Liver (tissue), 9 donors: ENCODE results near the gene SLC35B4. TPM values are rescaled to one million over a fixed set of nuclear protein-coding genes. Genes with fewer than 3 reads are reported as not detected.

Source experiments
- DNase-seq: peaks from one replicate; pipeline ENCODE4 v3.0.0-alpha.2; 2017; ENCODE audit warnings: low spot score
- H3K27ac ChIP-seq, 2 donors: one replicate each; pipeline ENCODE4 v1.7.0; 2013; ENCODE audit warnings: inconsistent platforms in 2 of 2, low read length in 2 of 2, control low read depth in 1 of 2, low read depth in 1 of 2, mild to moderate bottlenecking in 1 of 2
- H3K27me3 ChIP-seq, 4 donors: one replicate each; pipeline versions ENCODE4 v1.6.1 to v1.7.0; 2013; ENCODE audit warnings: low read length in 3 of 4, inconsistent platforms in 1 of 4, mild to moderate bottlenecking in 1 of 4, moderate library complexity in 1 of 4; ENCODE audit not compliant: control insufficient read depth in 4 of 4, insufficient read depth in 4 of 4
- H3K36me3 ChIP-seq, 4 donors: one replicate each; pipeline versions ENCODE4 v1.6.1 to v1.7.0; 2013; ENCODE audit warnings: low read length in 3 of 4, mild to moderate bottlenecking in 3 of 4, low read depth in 1 of 4, moderate library complexity in 1 of 4; ENCODE audit not compliant: control insufficient read depth in 4 of 4, insufficient read depth in 3 of 4
- H3K4me1 ChIP-seq, 4 donors: one replicate each; pipeline versions ENCODE4 v1.6.1 to v1.7.0; 2013; ENCODE audit warnings: low read length in 3 of 4, mild to moderate bottlenecking in 3 of 4, moderate library complexity in 1 of 4; ENCODE audit not compliant: control insufficient read depth in 4 of 4, insufficient read depth in 4 of 4
- H3K4me3 ChIP-seq, 3 donors: one replicate each; pipeline versions ENCODE4 v1.6.1 to v1.7.0; 2013; ENCODE audit warnings: low read length in 3 of 3, control low read depth in 1 of 3, low read depth in 1 of 3, mild to moderate bottlenecking in 1 of 3
- H3K9ac ChIP-seq, 2 donors: one replicate each; pipeline ENCODE4 v1.7.0; 2013; ENCODE audit warnings: low read length in 2 of 2, mild to moderate bottlenecking in 2 of 2, moderate library complexity in 2 of 2, control low read depth in 1 of 2, low read depth in 1 of 2
- H3K9me3 ChIP-seq, 4 donors: one replicate each; pipeline versions ENCODE4 v1.6.1 to v1.7.0; 2013; ENCODE audit warnings: low read length in 3 of 4; ENCODE audit not compliant: control insufficient read depth in 4 of 4
- ATF3 ChIP-seq: IDR thresholded peaks from 2 replicates; pipeline ENCODE4 v1.6.1; 2016; ENCODE audit warnings: antibody characterized with exemption
- CTCF ChIP-seq: fragments of 150-350 bp; IDR thresholded peaks from 2 replicates; pipeline ENCODE4 v1.5.1; 2017; ENCODE audit warnings: improper control_type of control experiment, low read depth, low read length; ENCODE audit not compliant: missing input control
- EGR1 ChIP-seq, 2 donors: IDR thresholded peaks; 2 replicates each; pipeline ENCODE4 v1.6.1; 2016 to 2018; ENCODE audit warnings: antibody characterized with exemption in 2 of 2, low read depth in 2 of 2
- FOXA1 ChIP-seq: IDR thresholded peaks from 2 replicates; pipeline ENCODE4 v1.6.1; 2016; ENCODE audit warnings: antibody characterized with exemption
- FOXA2 ChIP-seq: IDR thresholded peaks from 2 replicates; pipeline ENCODE4 v1.6.1; 2016; ENCODE audit warnings: antibody characterized with exemption
- GABPA ChIP-seq, 2 donors: IDR thresholded peaks in 1 of 2; conservative IDR thresholded peaks in 1 of 2; 2 replicates each; pipeline ENCODE4 v1.6.1; 2016; ENCODE audit warnings: antibody characterized with exemption in 2 of 2, mild to moderate bottlenecking in 1 of 2, moderate library complexity in 1 of 2
- HNF4A ChIP-seq, 2 donors: conservative IDR thresholded peaks; 2 replicates each; pipeline ENCODE4 v1.6.1; 2016; ENCODE audit warnings: antibody characterized with exemption in 2 of 2, mild to moderate bottlenecking in 2 of 2
- JUND ChIP-seq, 2 donors: IDR thresholded peaks; 2 replicates each; pipeline ENCODE4 v1.6.1; 2016; ENCODE audit warnings: antibody characterized with exemption in 2 of 2
- MAX ChIP-seq: IDR thresholded peaks from 2 replicates; pipeline ENCODE4 v1.6.1; 2016; ENCODE audit warnings: antibody characterized with exemption
- NR2F2 ChIP-seq: IDR thresholded peaks from 2 replicates; pipeline ENCODE4 v1.6.1; 2016; ENCODE audit warnings: antibody characterized with exemption
- RAD21 ChIP-seq, 2 donors: IDR thresholded peaks; 2 replicates each; pipeline ENCODE4 v1.6.1; 2016; ENCODE audit warnings: antibody characterized with exemption in 2 of 2, mild to moderate bottlenecking in 2 of 2
- REST ChIP-seq: IDR thresholded peaks from 2 replicates; pipeline ENCODE4 v1.6.1; 2016; ENCODE audit warnings: antibody characterized with exemption, mild to moderate bottlenecking
- RXRA ChIP-seq, 2 donors: IDR thresholded peaks; 2 replicates each; pipeline ENCODE4 v1.6.1; 2017 to 2018; ENCODE audit warnings: antibody characterized with exemption in 2 of 2, mild to moderate bottlenecking in 1 of 2
- SP1 ChIP-seq: IDR thresholded peaks from 2 replicates; pipeline ENCODE4 v1.6.1; 2018; ENCODE audit warnings: antibody characterized with exemption, mild to moderate bottlenecking
- YY1 ChIP-seq: IDR thresholded peaks from 2 replicates; pipeline ENCODE4 v1.6.1; 2016; ENCODE audit warnings: antibody characterized with exemption, mild to moderate bottlenecking
- WGBS: extraction: QIAGEN DNeasy Blood & Tissue Kit; methylation state at CpG from one replicate; pipeline ENCODE4 v1.1.7; 2013; 5-methylcytosine and 5-hydroxymethylcytosine counted together
- polyA plus RNA-seq, 2 donors: library from polyadenylated mRNA; stranded (reverse) in 1 of 2; unstranded in 1 of 2; fragments of 200-250 nt in 1 of 2; fragments of >200 nt in 1 of 2; fragmentation: Nextera tagmentation in 1 of 2; extraction: Ambion mirVana in 1 of 2; gene quantifications; one replicate each; pipeline versions ENCODE4 v1.2.1 to v1.2.3, GENCODE V29; 2013 to 2015
- total RNA-seq, 2 donors: library from RNA; depleted of rRNA; stranded (reverse); fragments of >200 nt; gene quantifications; one replicate each; pipeline ENCODE4 v1.2.3, GENCODE V29; 2014
- TF ChIP-seq, protein P1 (sequence below): IDR thresholded peaks from 2 replicates; pipeline ENCODE4 v1.6.1; 2016; ENCODE audit warnings: antibody characterized with exemption
- donor health status: healthy.
- donor health status: healthy.
- donor health status: healthy.
- donor health status: healthy.
- donor health status: healthy.

Gene SLC35B4
- total and polyA plus RNA-seq, 4 donors = 5.7 to 17.7 (median 8.9) TPM

- TF ChIP-seq, protein P1, sequence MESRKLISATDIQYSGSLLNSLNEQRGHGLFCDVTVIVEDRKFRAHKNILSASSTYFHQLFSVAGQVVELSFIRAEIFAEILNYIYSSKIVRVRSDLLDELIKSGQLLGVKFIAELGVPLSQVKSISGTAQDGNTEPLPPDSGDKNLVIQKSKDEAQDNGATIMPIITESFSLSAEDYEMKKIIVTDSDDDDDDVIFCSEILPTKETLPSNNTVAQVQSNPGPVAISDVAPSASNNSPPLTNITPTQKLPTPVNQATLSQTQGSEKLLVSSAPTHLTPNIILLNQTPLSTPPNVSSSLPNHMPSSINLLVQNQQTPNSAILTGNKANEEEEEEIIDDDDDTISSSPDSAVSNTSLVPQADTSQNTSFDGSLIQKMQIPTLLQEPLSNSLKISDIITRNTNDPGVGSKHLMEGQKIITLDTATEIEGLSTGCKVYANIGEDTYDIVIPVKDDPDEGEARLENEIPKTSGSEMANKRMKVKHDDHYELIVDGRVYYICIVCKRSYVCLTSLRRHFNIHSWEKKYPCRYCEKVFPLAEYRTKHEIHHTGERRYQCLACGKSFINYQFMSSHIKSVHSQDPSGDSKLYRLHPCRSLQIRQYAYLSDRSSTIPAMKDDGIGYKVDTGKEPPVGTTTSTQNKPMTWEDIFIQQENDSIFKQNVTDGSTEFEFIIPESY = no peak
Measured at GRCh38 chr7:134279336-134279735, 37.4 kb downstream of the SLC35B4 start (continued).

GRCh38 chr7:134278502-134279153, 38.1 kb downstream of the SLC35B4 start:
- no peaks in the 10 kb centered on the region for H3K36me3 ChIP-seq
- peak overlapping the region; percentile 1 to 55 for H3K27ac ChIP-seq
- TF ChIP-seq NR2F2 (no peak), CTCF (no peak), GABPA (IDR thresholded peaks at IDR 0.05 in 1 of 2, conservative IDR thresholded peaks at IDR 0.05 in 1 of 2) (no peak), SP1 (peak; percentile 49), ATF3 (peak; percentile 20), REST (peak; percentile 41), JUND (IDR thresholded peaks at IDR 0.05) (peak in 1 of 2 donors; percentile 43), YY1 (peak; percentile 41), FOXA1 (peak; percentile 72), MAX (peak; percentile 10), EGR1 (IDR thresholded peaks at IDR 0.05; ENCODE audit: low read depth in 2 of 2) (no peak), RXRA (IDR thresholded peaks at IDR 0.05) (peak; percentile 16 to 44), FOXA2 (peak; percentile 87), RAD21 (IDR thresholded peaks at IDR 0.05) (peak in 1 of 2 donors; percentile 34), HNF4A (conservative IDR thresholded peaks at IDR 0.05) (peak; percentile 59 to 60)
- TF ChIP-seq, protein P1 = no peak
- H3K9me3 ChIP-seq = no peaks in the 10 kb centered on the region
- no peak for DNase-seq
- peaks cover 3 to 15% (median 8%) of the 10 kb centered on the region in 4 donors for H3K4me1 ChIP-seq
- no peak overlapping the region for H3K4me3 ChIP-seq
- no peak overlapping the region for H3K9ac ChIP-seq
- WGBS = 43% methylated on average over 7 of the region's 7 CpGs
- H3K27me3 ChIP-seq = no peaks in the 10 kb centered on the region
